ENCODE measurements around the gene GCN1.

Gene GCN1

DNA sequence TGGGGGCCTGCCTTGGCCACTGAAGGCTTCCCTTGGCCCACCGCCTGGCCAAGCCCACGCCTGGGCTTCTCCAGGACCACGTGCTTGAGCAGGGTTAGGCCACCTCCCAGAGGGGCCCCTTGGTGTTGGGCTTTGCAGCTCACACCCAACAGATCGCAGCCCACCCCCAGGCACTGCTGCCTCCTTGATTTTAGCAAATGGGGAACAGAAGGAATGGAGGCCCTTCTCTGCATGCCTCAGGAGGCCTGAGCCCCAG lies 101.3 kb downstream of the GCN1 start:
- no peak overlapping the region for H3K4me3 ChIP-seq (ENCODE audit: low read length)
- TF ChIP-seq, protein P1, sequence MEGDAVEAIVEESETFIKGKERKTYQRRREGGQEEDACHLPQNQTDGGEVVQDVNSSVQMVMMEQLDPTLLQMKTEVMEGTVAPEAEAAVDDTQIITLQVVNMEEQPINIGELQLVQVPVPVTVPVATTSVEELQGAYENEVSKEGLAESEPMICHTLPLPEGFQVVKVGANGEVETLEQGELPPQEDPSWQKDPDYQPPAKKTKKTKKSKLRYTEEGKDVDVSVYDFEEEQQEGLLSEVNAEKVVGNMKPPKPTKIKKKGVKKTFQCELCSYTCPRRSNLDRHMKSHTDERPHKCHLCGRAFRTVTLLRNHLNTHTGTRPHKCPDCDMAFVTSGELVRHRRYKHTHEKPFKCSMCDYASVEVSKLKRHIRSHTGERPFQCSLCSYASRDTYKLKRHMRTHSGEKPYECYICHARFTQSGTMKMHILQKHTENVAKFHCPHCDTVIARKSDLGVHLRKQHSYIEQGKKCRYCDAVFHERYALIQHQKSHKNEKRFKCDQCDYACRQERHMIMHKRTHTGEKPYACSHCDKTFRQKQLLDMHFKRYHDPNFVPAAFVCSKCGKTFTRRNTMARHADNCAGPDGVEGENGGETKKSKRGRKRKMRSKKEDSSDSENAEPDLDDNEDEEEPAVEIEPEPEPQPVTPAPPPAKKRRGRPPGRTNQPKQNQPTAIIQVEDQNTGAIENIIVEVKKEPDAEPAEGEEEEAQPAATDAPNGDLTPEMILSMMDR (IDR thresholded peaks at IDR 0.05; ENCODE audit: insufficient read depth, low read depth, low read length, missing control alignments): no peak
- no peak for DNase-seq (ENCODE audit: low read depth)

DNA sequence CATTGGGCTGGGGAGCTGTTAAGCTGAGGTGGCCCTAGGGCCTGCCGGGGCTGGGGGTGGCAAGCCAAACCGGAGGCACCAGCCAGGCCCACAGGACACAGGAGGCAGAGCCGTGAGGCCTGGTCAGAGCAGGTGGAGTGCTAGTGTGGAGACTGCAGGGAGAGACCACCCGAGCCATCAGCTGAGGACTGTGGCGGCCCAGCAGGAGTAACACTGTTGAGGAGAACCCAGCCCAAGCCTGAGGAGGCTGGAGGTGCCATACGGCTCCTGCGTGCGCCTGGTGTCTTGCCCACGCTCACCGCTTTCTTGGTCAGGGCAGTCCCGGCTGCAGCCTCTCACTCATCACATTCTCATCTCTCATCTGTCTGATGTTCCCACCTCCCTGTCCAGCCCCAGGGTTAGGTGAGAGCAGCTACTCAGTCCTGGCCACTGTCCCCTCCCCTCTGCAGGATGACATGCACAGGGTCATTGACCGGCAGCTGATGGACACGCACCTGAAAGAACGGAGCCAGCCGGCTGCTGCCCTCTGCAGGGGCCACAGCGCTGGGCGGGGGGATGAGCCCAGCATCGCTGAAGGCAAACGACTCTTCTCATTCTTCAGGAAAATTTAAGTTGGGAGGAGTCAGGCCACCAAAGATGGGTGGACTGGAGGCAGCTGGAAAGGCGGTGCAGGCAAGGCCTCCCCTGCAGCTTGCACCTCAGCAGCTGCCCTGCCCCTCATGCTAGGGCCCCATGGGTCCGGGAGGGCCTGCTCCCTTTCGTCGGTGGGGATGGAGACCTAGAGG lies 101.8 kb downstream of the GCN1 start:
- DNase-seq (ENCODE audit: low read depth): no peak
- TF ChIP-seq, protein P1 (IDR thresholded peaks at IDR 0.05; ENCODE audit: insufficient read depth, low read depth, low read length, missing control alignments): no peak
- H3K4me3 ChIP-seq (ENCODE audit: low read length): no peak overlapping the region

DNA sequence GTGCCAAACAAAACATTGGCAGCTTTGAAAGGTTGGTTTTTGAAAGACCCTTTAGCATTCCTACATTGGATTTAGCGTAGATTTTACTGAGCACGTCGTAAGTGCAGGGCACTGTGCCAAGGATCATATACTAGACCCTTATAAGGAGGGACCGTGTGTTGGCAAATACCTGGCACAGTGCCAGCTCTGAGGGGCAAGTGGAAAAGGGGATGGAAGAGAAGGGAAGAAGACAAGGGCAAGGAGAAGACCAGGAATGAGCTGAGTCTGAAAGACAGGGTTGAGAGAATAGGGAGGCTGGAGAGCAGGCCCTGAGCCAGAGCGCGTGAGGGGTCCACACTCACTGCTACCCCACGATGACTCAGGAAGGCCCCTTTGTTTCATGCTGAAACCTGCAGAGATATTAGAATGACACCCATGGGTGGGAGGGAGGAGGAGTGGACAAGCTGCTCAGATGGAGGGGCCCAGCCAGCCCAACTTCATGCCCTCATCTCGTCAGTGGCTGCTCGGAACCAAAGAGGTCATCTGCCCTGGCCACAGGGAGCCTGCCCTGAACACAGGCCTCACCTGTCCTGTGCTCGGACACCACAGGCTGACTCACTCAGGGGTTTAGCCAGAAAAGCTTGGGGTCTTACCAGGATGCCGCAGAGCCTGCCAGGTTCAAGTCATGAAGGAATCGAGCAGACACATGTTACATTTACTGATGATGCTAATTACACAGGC lies 103.0 kb downstream of the GCN1 start:
- H3K4me3 ChIP-seq (ENCODE audit: low read length): no peak overlapping the region
- TF ChIP-seq, protein P1 (IDR thresholded peaks at IDR 0.05; ENCODE audit: insufficient read depth, low read depth, low read length, missing control alignments): no peak
- DNase-seq (ENCODE audit: low read depth): no peak

DNA sequence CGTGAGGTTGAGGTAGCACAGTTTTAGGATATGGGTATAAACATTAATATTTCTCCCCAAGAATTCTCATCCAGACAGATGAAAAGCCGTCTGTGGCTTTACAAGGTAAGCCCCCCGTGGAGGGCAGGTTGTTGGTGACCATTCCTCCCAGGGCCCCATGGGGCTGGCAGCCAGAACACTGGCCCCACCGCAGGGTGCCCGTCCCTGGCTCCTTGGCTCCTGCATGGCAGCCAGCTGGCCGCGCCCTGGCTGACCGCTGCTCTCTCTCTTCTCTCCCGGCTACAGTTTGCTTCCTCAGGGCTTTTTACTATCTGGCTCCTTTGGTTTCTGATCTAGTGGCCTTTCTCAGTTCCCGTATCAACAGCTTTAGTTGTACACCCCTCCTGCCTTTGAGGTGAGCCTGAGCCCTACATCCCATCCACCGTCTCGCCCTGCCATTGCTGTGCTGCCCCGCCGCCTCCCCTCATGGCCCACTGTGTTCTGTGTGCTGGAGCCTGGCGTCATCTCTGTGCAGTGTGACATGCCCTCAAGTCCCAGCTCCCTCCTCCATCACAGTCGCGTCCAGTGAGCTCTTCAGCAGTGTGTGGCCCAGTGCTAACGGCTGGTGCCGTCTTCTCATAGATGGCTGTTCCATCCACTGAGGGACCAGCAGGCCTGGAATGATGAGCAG lies 103.8 kb downstream of the GCN1 start:
- DNase-seq (ENCODE audit: low read depth): no peak
- no peak overlapping the region for H3K4me3 ChIP-seq (ENCODE audit: low read length)
- TF ChIP-seq, protein P1 (IDR thresholded peaks at IDR 0.05; ENCODE audit: insufficient read depth, low read depth, low read length, missing control alignments): no peak

DNA sequence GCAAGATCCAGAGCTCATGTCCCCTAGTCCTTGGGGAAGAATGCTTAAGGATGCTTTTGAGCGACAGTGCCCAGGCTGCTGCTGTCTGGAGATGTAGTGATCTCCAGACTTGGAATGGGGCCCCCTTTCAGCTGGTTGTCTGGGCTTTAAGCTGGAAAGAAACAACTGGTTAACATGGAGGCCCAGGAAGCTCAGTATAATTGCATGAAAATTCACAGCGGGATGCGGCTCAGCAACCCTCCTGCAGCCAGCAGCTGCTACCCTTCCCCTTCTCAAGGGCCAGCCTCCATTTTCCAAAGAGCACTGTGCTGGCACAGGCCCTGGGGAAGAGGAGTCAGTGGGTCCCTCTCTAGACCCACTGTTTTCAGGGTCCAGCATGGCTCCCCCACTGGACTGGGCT lies 104.3 kb downstream of the GCN1 start:
- H3K4me3 ChIP-seq (ENCODE audit: low read length): no peak overlapping the region
- TF ChIP-seq, protein P1 (IDR thresholded peaks at IDR 0.05; ENCODE audit: insufficient read depth, low read depth, low read length, missing control alignments): no peak

DNA sequence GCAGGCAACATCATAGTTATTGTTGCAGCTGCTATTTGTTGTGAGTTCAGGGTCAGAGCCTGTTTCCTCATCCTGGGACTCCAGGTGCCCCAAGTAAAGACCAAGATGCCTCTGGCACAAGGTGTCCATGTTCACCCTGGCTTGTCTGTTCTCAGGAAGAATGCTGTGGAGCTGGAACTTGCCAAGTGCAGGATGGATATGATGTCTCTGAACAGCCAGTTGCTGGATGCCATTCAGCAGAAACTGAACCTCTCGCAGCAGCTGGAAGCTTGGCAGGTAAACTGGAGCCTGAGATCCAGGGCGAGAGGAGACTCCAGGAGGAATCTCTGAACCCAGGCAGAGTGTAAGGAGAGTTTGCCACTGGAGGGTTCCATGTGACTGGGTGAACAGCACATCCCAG lies 104.7 kb downstream of the GCN1 start:
- no peak overlapping the region for H3K4me3 ChIP-seq (ENCODE audit: low read length)
- TF ChIP-seq, protein P1 (IDR thresholded peaks at IDR 0.05; ENCODE audit: insufficient read depth, low read depth, low read length, missing control alignments): no peak
- DNase-seq (ENCODE audit: low read depth): no peak

More for the DNA sequence above, 104.3 kb downstream of the GCN1 start:
- no peak for DNase-seq (ENCODE audit: low read depth)
